GM03348 (cell line): ENCODE data around the gene DDIAS.
"Not testable (repeated sequence)": the region's sequence is repeated elsewhere in the genome, so short reads cannot be mapped to it uniquely, and the experiment has no call there.

ENCODE experiments used
- DNase-seq: peaks from one replicate; pipeline ENCODE4 v3.0.0; 2012; ENCODE audit warnings: low spot score

DDIAS gene, protein sequence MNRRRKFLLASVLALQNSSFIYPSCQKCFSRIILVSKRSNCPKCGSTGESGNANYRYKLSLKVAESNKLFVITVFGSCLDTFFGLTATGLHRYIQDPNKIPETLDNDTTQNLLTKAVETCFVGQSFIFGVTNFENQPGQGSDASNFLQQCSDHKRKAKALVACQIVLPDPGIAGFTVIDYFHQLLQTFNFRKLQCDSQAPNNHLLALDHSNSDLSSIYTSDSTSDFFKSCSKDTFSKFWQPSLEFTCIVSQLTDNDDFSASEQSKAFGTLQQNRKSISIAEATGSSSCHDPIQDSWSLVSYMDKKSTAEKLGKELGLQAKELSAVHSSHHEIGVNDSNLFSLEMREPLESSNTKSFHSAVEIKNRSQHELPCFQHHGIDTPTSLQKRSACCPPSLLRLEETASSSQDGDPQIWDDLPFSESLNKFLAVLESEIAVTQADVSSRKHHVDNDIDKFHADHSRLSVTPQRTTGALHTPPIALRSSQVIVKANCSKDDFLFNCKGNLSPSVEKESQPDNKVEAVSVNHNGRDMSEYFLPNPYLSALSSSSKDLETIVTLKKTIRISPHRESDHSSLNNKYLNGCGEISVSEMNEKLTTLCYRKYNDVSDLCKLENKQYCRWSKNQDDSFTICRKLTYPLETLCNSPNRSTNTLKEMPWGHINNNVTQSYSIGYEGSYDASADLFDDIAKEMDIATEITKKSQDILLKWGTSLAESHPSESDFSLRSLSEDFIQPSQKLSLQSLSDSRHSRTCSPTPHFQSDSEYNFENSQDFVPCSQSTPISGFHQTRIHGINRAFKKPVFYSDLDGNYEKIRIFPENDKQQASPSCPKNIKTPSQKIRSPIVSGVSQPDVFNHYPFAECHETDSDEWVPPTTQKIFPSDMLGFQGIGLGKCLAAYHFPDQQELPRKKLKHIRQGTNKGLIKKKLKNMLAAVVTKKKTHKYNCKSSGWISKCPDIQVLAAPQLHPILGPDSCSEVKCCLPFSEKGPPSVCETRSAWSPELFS

DNA sequence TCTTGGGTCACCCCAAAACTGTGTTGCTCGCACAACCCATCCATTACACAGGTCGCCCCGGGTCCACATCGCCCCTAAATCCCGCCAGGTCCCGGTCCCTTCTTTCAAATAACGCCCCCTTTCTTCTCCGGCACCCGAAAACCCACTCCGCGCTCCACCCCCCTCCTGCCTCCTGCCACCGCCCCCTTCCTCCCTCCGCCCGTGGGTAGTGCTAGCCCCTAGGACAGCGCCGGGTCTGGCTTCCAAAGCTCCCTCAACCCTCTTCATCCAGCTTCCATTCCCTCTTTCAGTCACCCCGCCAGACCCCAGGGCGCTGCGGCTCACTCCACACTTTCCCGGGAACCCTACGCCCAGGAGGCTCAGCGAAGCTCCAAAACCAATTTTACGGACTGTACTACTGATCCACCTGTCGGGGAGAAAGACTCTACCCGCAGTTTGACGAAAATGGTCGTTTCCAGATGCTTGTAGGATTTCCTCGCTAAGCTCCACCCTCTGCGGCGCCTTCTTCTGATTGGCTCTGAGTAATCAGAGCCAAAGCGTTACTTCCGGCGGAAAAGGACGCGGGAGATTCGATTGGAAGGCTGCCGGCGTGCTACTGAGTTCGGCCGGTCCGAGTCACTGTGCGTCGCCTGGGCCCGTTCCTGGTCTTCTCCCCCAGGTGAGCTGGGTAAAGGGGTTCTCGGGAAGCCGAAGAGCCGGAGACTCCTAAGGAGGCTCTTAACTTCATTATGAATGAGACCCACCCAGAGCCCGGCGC lies at the start of gene DDIAS:
Gene DDIAS, plus strand, starts transcription at position 572 of the 757 bp plus-strand sequence. CDS start 13,003 bp downstream, outside the sequence.
- DNase-seq = peak; percentile 96

- DNase-seq = no peak
Observed at GRCh38 chr11:82854242-82854641, 47.3 kb upstream of the DDIAS start.

DNA sequence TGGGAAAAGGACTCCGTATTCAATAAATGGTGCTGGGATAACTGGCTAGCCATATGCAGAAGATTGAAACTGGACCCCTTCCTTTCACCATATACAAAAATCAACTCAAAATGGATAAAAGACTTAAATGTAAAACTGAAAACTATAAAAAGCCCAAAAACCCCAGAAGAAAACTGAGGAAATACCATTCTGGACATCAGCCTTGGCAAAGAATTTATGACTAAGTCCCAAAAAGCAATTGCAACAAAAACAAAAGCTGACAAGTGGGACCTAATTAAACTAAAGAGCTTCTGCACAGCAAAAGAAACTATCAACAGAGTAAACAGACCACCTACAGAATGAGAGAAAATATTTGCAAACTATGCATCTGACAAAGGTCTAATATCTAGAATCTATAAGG lies 46.6 kb upstream of the DDIAS start:
- DNase-seq = not testable (repeated sequence)

DNA sequence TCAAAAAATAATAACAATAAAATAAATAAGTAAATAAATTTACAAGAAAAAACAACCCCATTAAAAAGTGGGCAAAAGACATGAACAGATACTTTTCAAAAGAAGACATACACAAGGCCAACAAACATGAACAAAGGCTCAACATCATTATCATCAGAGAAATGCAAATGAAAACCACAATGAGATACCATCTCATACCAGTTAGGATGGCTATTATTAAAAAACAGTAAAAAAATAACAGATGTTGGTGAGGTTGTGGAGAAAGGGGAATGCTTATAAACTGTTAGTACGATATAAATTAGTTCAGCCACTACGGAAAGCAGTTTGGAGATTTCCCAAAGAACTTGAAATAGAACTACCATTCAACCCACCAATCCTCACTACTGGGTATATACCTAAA lies 45.9 kb upstream of the DDIAS start:
- no peak for DNase-seq

DNA sequence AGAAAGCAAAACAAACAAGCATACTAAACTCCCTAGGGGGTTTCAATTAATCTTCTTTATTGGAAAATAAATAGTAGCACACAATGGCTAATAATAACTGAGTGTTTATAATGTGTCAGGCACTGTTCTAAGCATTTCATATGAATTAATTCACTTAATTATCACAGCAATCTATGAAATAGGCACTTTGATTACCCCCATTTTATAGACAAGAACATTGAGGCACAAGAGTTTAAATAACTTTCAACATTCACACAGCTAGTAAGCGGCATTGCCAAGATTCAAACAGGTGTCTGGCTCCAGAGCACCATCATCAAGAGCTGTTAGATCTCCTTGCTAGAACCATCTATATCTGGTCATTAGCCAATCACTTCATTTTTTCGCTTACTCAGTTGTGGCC lies 44.4 kb upstream of the DDIAS start:
- no peak for DNase-seq

GRCh38 chr11:82858133-82858532 lies 43.4 kb upstream of the DDIAS start:
- DNase-seq = no peak

GRCh38 chr11:82858556-82859091 lies 42.9 kb upstream of the DDIAS start:
- DNase-seq = peak; percentile 59

- peak; percentile 10 for DNase-seq
Observed at GRCh38 chr11:82859750-82860149, 41.8 kb upstream of the DDIAS start.

DNA sequence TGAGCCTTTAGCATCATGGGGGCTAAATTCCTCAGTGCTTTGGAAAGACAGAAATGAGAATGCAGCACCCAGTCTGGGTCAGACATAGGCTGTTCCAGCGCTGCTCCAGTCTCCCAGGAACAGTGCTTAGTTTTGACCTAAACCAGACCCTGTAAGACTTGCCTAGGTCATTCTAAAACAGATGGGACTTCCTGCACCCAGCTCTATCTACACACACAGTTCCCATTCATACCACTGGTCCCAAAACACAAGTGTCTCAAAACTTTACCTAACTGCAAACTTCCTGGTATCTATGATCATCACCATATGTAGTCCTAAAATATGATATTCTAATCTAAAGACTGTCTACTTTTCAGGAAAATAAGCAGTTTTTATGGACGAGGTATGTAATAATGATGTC lies 39.2 kb upstream of the DDIAS start:
- no peak for DNase-seq

- no peak for DNase-seq
Observed at GRCh38 chr11:82863209-82863608, 38.3 kb upstream of the DDIAS start.

- peak; percentile 54 for DNase-seq
Observed at GRCh38 chr11:82864268-82864667, 37.3 kb upstream of the DDIAS start.

GRCh38 chr11:82865841-82866240 lies 35.7 kb upstream of the DDIAS start:
- DNase-seq = peak; percentile 11

DNA sequence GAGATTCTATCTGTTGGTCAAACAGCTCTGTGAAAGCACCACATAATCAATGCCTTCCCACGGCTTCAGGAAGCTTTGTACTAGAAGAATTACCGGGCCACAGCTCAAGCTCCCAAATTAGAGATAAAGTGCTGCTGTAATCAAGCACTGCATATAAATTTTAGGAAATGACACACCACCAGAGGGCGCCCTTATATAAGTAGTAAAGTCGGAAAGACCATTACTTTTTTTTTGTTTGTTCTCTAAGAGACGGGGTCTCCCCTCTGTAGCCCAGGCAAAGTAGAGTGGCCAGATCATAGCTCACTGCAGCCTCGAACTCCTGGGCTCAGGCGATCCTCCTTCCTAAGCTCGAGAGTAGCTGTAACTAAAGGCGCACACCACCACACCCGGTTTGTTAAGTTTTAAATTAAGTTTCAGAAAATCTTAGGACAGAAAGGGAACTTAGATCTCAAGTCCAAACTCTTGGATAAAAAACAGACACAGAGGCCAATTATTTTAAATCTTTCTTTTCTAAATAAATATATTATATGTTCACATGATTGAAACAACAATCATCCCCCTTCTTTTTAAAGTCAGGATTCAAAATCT lies 33.9 kb upstream of the DDIAS start:
- DNase-seq = peak; percentile 65

DNA sequence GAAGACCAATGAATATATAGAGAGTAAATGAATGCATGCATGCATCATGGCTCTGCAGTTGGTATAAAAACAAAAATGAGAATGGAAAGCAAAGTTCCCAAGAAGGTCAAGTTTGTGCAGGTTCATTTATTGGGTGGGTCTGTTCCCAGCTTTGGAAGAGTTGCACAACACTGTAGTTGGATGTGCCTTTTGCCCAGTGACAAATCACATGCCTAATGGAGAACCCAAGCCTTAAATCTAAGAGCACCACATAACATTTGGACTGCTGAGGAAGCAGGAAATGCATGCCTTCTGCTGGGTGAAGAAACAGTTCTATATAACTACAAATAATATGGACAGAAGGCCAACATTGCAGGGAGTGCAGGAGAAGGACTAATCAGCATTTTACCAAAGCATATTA lies 31.9 kb upstream of the DDIAS start:
- peak; percentile 12 for DNase-seq

GRCh38 chr11:82871646-82872045 lies 29.9 kb upstream of the DDIAS start:
- DNase-seq = no peak

DNA sequence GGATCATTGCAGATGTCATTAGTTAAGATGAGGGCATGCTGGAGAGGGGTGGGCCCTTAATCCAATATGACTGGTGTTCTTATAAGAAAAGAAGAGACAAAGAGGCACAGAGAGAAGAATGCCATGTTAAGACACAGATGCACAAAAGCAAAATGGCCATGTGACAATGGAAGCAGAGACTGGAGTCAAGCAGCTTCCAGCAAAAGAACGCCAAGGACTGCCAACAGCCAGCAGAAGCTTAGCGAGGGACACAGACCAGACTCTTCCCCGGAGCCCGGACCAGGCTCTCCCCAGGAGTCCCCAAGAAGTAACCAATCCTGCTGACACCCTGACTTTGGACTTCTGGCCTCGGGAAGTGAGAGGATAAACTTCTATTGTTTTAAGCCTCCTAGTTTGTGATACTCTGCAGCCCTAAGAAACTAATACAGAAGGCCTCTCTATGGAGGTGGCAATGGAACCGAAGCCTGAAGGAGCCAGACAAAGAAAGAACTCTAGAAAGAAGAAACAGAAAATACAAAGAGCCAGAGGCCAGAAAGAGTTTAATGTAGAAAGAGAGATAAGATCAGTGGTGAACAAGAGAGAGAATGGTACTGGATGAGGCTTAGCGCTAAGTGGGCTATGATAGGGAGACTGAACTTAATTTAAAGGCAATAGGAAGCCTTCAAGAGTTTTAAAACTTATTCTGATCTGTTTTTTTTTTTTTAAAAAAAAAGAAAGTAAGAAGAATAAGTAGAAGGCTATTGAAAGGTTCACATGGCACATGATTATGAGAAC lies 29.0 kb upstream of the DDIAS start:
- no peak for DNase-seq

DNA sequence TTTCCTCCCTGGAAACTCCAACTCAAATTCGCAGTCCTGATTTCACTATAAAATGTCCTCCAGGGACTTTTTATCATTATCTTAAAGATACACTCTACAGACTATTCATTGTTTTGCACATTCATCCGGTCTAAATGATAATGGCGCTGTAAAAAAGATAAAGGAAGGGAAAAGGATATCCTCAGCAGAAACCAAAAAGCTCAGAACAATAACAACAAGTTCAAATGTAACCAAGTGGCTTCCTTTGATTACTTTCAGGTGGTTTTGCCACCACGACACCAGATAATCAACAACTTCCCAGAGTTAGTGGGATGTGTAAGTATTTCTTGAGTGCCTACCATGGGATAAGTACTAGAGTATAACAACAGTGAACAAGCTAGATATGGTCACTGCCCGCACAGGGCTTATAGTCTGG lies 27.6 kb upstream of the DDIAS start:
- DNase-seq = no peak

DNA sequence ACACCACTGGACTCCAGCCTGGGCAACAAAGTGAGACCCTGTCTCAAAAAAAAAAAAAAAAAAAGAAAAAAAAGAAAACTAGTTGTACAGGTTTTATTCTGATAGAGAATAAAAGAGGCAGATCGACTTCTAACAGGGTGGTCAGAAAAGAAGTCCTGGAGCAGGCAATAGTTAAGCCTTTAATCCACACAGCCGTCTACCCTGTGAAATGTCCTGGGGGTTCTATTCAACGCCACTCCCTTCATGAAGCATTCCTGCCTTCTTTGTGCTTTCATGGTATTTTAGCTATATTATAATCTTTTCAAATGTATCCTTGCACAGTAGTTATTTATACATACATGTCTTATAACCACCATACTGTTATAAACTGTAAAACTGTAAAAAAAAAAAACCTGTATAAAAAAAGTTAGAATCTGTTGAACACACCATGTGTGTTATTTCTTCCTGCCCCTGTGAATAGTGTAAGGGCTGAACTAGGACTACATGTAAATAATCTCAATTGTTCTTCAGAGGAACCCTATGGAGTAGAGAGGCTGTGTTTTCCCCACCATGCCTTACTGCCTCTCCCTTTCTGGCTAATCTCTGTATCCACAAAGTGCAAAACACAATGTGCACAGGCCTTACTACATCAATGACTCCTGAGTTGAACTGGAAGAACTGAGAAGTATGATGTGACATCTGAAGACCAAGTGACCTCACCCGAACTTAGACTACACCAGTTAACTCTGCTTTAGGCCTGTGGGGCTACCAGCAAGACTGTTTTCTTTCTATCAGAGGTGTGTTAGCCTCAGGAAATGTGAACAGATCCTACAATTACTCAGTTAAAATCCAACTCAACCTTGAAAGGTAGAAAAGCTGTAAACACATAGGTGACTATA lies 26.7 kb upstream of the DDIAS start:
- DNase-seq = no peak

GRCh38 chr11:82883853-82884252 lies 17.7 kb upstream of the DDIAS start:
- DNase-seq = peak; percentile 9
